GM23338 (cell line): Measurements from ENCODE around the gene CBFA2T2.

Experiments used
- CREB1 ChIP-seq: fragments of 250-450 bp; sonication (Bioruptor Pico); IDR thresholded peaks from 2 replicates; pipeline ENCODE4 v1.5.0; 2020; ENCODE audit warnings: low read depth, mild to moderate bottlenecking, moderate library complexity
- CTCF ChIP-seq, 2 experiments: fragments of 200-600 bp in 1 of 2; sonication (generic) in 1 of 2; conservative IDR thresholded peaks; 2 replicates each; pipeline versions ENCODE4 v1.5.1 to v1.6.1; 2016 to 2017; ENCODE audit warnings: antibody characterized with exemption in 2 of 2, low read depth in 2 of 2, mild to moderate bottlenecking in 2 of 2, moderate library complexity in 1 of 2
- ETS1 ChIP-seq: IDR thresholded peaks from 2 replicates; pipeline ENCODE4 v1.6.1; 2016; ENCODE audit warnings: antibody characterized with exemption
- EZH2 ChIP-seq: fragments of 200-600 bp; sonication (generic); IDR thresholded peaks from one replicate; pipeline ENCODE4 v1.8.0; 2017; ENCODE audit warnings: antibody characterized with exemption, mild to moderate bottlenecking, low read depth; ENCODE audit not compliant: unreplicated experiment
- EZH2phosphoT487 ChIP-seq: fragments of 200-600 bp; sonication (generic); IDR thresholded peaks from one replicate; pipeline ENCODE4 v1.8.1; 2018; ENCODE audit warnings: antibody characterized with exemption; ENCODE audit not compliant: unreplicated experiment
- JUNB ChIP-seq: IDR thresholded peaks from one replicate; pipeline ENCODE4 v1.6.1; 2016; ENCODE audit warnings: antibody characterized with exemption; ENCODE audit not compliant: unreplicated experiment
- NANOG ChIP-seq: IDR thresholded peaks from 2 replicates; pipeline ENCODE4 v1.6.1; 2016; ENCODE audit warnings: antibody characterized with exemption, borderline replicate concordance
- POLR2AphosphoS5 ChIP-seq: IDR thresholded peaks from 2 replicates; pipeline ENCODE4 v1.6.1; 2016; ENCODE audit warnings: antibody characterized with exemption, low read depth
- REST ChIP-seq: IDR thresholded peaks from one replicate; pipeline ENCODE4 v1.6.1; 2018; ENCODE audit warnings: antibody characterized with exemption; ENCODE audit not compliant: unreplicated experiment
- STAT1 ChIP-seq: IDR thresholded peaks from one replicate; pipeline ENCODE4 v1.6.1; 2016; ENCODE audit warnings: antibody characterized with exemption; ENCODE audit not compliant: unreplicated experiment
- ZNF114 ChIP-seq: fragments of 250-450 bp; sonication (Bioruptor Pico); IDR thresholded peaks from 2 replicates; pipeline ENCODE4 v1.5.0; 2020; ENCODE audit warnings: mild to moderate bottlenecking, moderate library complexity
- ZNF331 ChIP-seq: fragments of 250-450 bp; sonication (Bioruptor Pico); IDR thresholded peaks from 2 replicates; pipeline ENCODE4 v1.5.0; 2020; ENCODE audit warnings: low read depth, mild to moderate bottlenecking, moderate library complexity
- ZNF462 ChIP-seq: fragments of 250-450 bp; sonication (Bioruptor Pico); IDR thresholded peaks from 2 replicates; pipeline ENCODE4 v1.5.0; 2020; ENCODE audit warnings: mild to moderate bottlenecking, moderate library complexity

- TF ChIP-seq CTCF (conservative IDR thresholded peaks at IDR 0.05; ENCODE audit: low read depth in 2 of 2) (no peak), EZH2phosphoT487 (no peak), POLR2AphosphoS5 (no peak), EZH2 (no peak), REST (no peak), JUNB (no peak), ETS1 (no peak), ZNF114 (CRISPR knock-in tag) (no peak), ZNF331 (CRISPR knock-in tag) (no peak), STAT1 (no peak), NANOG (no peak), CREB1 (CRISPR knock-in tag) (no peak), ZNF462 (CRISPR knock-in tag) (no peak)
Measured at GRCh38 chr20:33649201-33649681, 159.3 kb downstream of the CBFA2T2 start.
